Measurements from ENCODE around the gene LHX8. TPM values are rescaled to one million over a fixed set of nuclear protein-coding genes. Genes with fewer than 3 reads are reported as not detected.

LHX8 gene
- total RNA-seq, 1 donor from 2014 or later: 0.52 TPM

- no peak for FAIRE-seq
These were observed 64.0 kb downstream of the LHX8 start for GRCh38 chr1:75198163-75198562.

GRCh38 chr1:75198761-75199160, 64.6 kb downstream of the LHX8 start:
- H3K36me3 Mint-ChIP-seq (ENCODE audit: low read depth, unreplicated experiment): no peaks in the 10 kb centered on the region

More at GRCh38 chr1:75198163-75198562, 64.0 kb downstream of the LHX8 start:
- no peak overlapping the region for H3K27ac ChIP-seq (ENCODE audit: low read depth, low read length)
- no peaks in the 10 kb centered on the region for H3K4me1 ChIP-seq (ENCODE audit: insufficient read depth, low read length)
- Mint-ChIP-seq H3K9me3 (ENCODE audit: unreplicated experiment) (no peaks in the 10 kb centered on the region), H3K4me1 (ENCODE audit: low read depth, unreplicated experiment) (no peaks in the 10 kb centered on the region), H3K27me3 (ENCODE audit: low read depth, unreplicated experiment) (peaks cover 7% of the 10 kb centered on the region), H3K27ac (ENCODE audit: unreplicated experiment) (no peak overlapping the region), H3K36me3 (ENCODE audit: low read depth, unreplicated experiment) (no peaks in the 10 kb centered on the region), H3K4me3 (ENCODE audit: unreplicated experiment) (no peak overlapping the region)
- no peaks in the 10 kb centered on the region for H3K9me3 ChIP-seq (ENCODE audit: insufficient read depth, low read depth, low read length)
- H4K20me1 ChIP-seq (ENCODE audit: insufficient read depth, low read length): no peaks in the 10 kb centered on the region
- H3K4me2 ChIP-seq (ENCODE audit: low read length): no peak overlapping the region
- DNase-seq (ENCODE audit: low read depth): no peak
- no peaks in the 10 kb centered on the region for H3K79me2 ChIP-seq (ENCODE audit: insufficient read depth, low read length)
- TF ChIP-seq EZH2 (IDR thresholded peaks at IDR 0.05; ENCODE audit: insufficient read depth, low read length) (no peak), CTCF (IDR thresholded peaks at IDR 0.05; ENCODE audit: insufficient read depth, low read depth, low read length) (no peak)
- H3K27me3 ChIP-seq (ENCODE audit: insufficient read depth, low read length): peaks cover 3% of the 10 kb centered on the region
- no peaks in the 10 kb centered on the region for H3K36me3 ChIP-seq (ENCODE audit: insufficient read depth, low read length)
- H3K4me3 ChIP-seq (ENCODE audit: insufficient read depth, low read depth, low read length): no peak overlapping the region
- H3K9ac ChIP-seq (ENCODE audit: low read length): no peak overlapping the region
- H2AFZ ChIP-seq (ENCODE audit: low read depth, low read length): no peak overlapping the region

More at GRCh38 chr1:75198761-75199160, 64.6 kb downstream of the LHX8 start:
- Histone ChIP-seq H3K4me3 (ENCODE audit: insufficient read depth, low read depth, low read length) (no peak overlapping the region), H4K20me1 (ENCODE audit: insufficient read depth, low read length) (no peaks in the 10 kb centered on the region), H3K9me3 (ENCODE audit: insufficient read depth, low read depth, low read length) (no peaks in the 10 kb centered on the region), H3K4me2 (ENCODE audit: low read length) (no peak overlapping the region), H3K4me1 (ENCODE audit: insufficient read depth, low read length) (no peaks in the 10 kb centered on the region), H3K36me3 (ENCODE audit: insufficient read depth, low read length) (no peaks in the 10 kb centered on the region), H3K9ac (ENCODE audit: low read length) (no peak overlapping the region), H2AFZ (ENCODE audit: low read depth, low read length) (no peak overlapping the region), H3K27me3 (ENCODE audit: insufficient read depth, low read length) (peaks cover 3% of the 10 kb centered on the region), H3K27ac (ENCODE audit: low read depth, low read length) (no peak overlapping the region), H3K79me2 (ENCODE audit: insufficient read depth, low read length) (no peaks in the 10 kb centered on the region)
- TF ChIP-seq CTCF (IDR thresholded peaks at IDR 0.05; ENCODE audit: insufficient read depth, low read depth, low read length): no peak
- TF ChIP-seq EZH2 (IDR thresholded peaks at IDR 0.05; ENCODE audit: insufficient read depth, low read length): no peak
- Mint-ChIP-seq H3K9me3 (ENCODE audit: unreplicated experiment) (no peaks in the 10 kb centered on the region), H3K27me3 (ENCODE audit: low read depth, unreplicated experiment) (peaks cover 2% of the 10 kb centered on the region), H3K4me1 (ENCODE audit: low read depth, unreplicated experiment) (no peaks in the 10 kb centered on the region), H3K4me3 (ENCODE audit: unreplicated experiment) (no peak overlapping the region), H3K27ac (ENCODE audit: unreplicated experiment) (no peak overlapping the region)
- FAIRE-seq (no peak), DNase-seq (ENCODE audit: low read depth) (no peak)
